Vagina (tissue), 2 donors: ENCODE results near the gene GRIN1. TPM values are rescaled to one million over a fixed set of nuclear protein-coding genes. Genes with fewer than 3 reads are reported as not detected.

Experiments
- DNase-seq, 2 donors: peaks; one replicate each; pipeline ENCODE4 v3.0.0-alpha.2; 2017; ENCODE audit errors: extremely low spot score in 2 of 2
- H3K27ac ChIP-seq: fragments of 200-600 bp; sonication (generic); one replicate; pipeline ENCODE4 v1.5.1; 2019
- H3K27me3 ChIP-seq: fragments of 200-600 bp; sonication (generic); one replicate; pipeline ENCODE4 v1.5.1; 2019
- H3K36me3 ChIP-seq, 2 donors: fragments of 200-600 bp; sonication (generic); one replicate each; pipeline ENCODE4 v1.5.1; 2017 to 2019
- H3K4me1 ChIP-seq: fragments of 200-600 bp; sonication (generic); one replicate; pipeline ENCODE4 v1.5.1; 2019
- H3K4me3 ChIP-seq, 2 donors: fragments of 200-600 bp; sonication (generic); 1 replicate in 1 of 2; 2 replicates in 1 of 2; pipeline ENCODE4 v1.5.1; 2016 to 2019
- H3K9me3 ChIP-seq: fragments of 200-600 bp; sonication (generic); one replicate; pipeline ENCODE4 v1.5.1; 2019
- POLR2A ChIP-seq, 2 donors: fragments of 450-650 bp; IDR thresholded peaks; one replicate each; pipeline ENCODE4 v1.6.1; 2017; ENCODE audit warnings: antibody characterized with exemption in 2 of 2, mild to moderate bottlenecking in 2 of 2, moderate library complexity in 2 of 2
- POLR2AphosphoS5 ChIP-seq, 2 donors: sonication (generic); formaldehyde crosslinking; IDR thresholded peaks; one replicate each; pipeline ENCODE4 v1.9.0; 2017; ENCODE audit warnings: antibody characterized with exemption in 2 of 2, mild to moderate bottlenecking in 2 of 2, low read depth in 1 of 2; ENCODE audit not compliant: insufficient read depth in 1 of 2
- intact Hi-C: fragments of 100-400 bp; cut with DNase I; formaldehyde crosslinking; loops from one replicate; pipeline ENCODE4 v1.15.1; 2023
- total RNA-seq: library from RNA; depleted of rRNA; stranded (reverse); fragments of >200 nt; gene quantifications from one replicate; pipeline ENCODE4 v1.2.3, GENCODE V29; 2016
- TF ChIP-seq, protein P1 (sequence below), 3 experiments: fragments of 450-650 bp in 2 of 3; fragments of 200-600 bp in 1 of 3; sonication (generic) in 1 of 3; IDR thresholded peaks; one replicate each; pipeline ENCODE4 v1.5.1; 2017 to 2019; ENCODE audit warnings: antibody characterized with exemption in 3 of 3, mild to moderate bottlenecking in 2 of 3, moderate library complexity in 2 of 3

Gene GRIN1
- total RNA-seq, 1 donor from 2014 or later = 0.74 TPM

DNA sequence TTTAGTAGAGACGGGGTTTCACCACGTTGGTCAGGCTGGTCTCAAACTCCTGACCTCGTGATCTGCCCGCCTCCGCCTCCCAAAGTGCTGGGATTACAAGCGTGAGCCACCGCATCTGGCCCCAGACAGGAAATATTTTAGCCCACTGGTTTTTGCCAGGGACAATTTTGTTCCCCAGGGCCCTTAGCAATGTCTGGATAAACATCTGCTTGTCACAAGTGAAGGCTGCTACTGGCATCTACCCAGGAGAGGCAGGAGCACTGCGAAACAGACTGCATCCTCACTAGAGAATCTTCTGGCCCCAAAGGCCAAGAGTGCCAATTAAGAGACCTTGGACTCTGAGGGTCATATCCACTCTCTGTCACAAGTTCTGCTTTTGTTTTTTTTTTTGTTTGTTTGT is 64.0 kb downstream of the GRIN1 start:
- TF ChIP-seq, protein P1, sequence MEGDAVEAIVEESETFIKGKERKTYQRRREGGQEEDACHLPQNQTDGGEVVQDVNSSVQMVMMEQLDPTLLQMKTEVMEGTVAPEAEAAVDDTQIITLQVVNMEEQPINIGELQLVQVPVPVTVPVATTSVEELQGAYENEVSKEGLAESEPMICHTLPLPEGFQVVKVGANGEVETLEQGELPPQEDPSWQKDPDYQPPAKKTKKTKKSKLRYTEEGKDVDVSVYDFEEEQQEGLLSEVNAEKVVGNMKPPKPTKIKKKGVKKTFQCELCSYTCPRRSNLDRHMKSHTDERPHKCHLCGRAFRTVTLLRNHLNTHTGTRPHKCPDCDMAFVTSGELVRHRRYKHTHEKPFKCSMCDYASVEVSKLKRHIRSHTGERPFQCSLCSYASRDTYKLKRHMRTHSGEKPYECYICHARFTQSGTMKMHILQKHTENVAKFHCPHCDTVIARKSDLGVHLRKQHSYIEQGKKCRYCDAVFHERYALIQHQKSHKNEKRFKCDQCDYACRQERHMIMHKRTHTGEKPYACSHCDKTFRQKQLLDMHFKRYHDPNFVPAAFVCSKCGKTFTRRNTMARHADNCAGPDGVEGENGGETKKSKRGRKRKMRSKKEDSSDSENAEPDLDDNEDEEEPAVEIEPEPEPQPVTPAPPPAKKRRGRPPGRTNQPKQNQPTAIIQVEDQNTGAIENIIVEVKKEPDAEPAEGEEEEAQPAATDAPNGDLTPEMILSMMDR (IDR thresholded peaks at IDR 0.05) = no peak
- TF ChIP-seq POLR2AphosphoS5 (IDR thresholded peaks at IDR 0.05; ENCODE audit: insufficient read depth in 1 of 2, low read depth in 1 of 2) = no peak
- TF ChIP-seq POLR2A (IDR thresholded peaks at IDR 0.05) = no peak
- DNase-seq = no peak
- Histone ChIP-seq H3K9me3 (no peaks in the 10 kb centered on the region), H3K36me3 (no peaks in the 10 kb centered on the region), H3K4me3 (no peak overlapping the region), H3K27ac (no peak overlapping the region), H3K27me3 (no peaks in the 10 kb centered on the region), H3K4me1 (peaks cover 73% of the 10 kb centered on the region)
- intact Hi-C loops = no loop called here

GRCh38 chr9:137204731-137205125 is 65.8 kb downstream of the GRIN1 start:
- intact Hi-C loops = no loop called here
- H3K9me3 ChIP-seq = no peaks in the 10 kb centered on the region
- H3K27ac ChIP-seq = peak overlapping the region; percentile 71
- H3K4me3 ChIP-seq = peak overlapping the region; percentile 76 to 96
- TF ChIP-seq POLR2AphosphoS5 (IDR thresholded peaks at IDR 0.05; ENCODE audit: insufficient read depth in 1 of 2, low read depth in 1 of 2) (no peak), POLR2A (IDR thresholded peaks at IDR 0.05) (no peak)
- TF ChIP-seq, protein P1 (IDR thresholded peaks at IDR 0.05) = no peak
- DNase-seq = no peak
- no peaks in the 10 kb centered on the region for H3K36me3 ChIP-seq
- H3K27me3 ChIP-seq = no peaks in the 10 kb centered on the region
- H3K4me1 ChIP-seq = peaks cover 55% of the 10 kb centered on the region

- H3K4me1 ChIP-seq = peaks cover 54% of the 10 kb centered on the region
- H3K36me3 ChIP-seq = no peaks in the 10 kb centered on the region
- H3K4me3 ChIP-seq = peak within 1 kb of the TSS; percentile 76 to 96
These were observed 66.4 kb downstream of the GRIN1 start, which contains the start of the genes NDOR1 and TMEM203 for GRCh38 chr9:137205126-137206069. NDOR1 (plus strand) TSS chr9:137205700; CDS start chr9:137205778, 78 bp downstream. TMEM203 (minus strand) TSS chr9:137205648; CDS start chr9:137205414, 234 bp downstream.

GRCh38 chr9:137206602-137207001 is 67.6 kb downstream of the GRIN1 start:
- no peak for DNase-seq
- peak overlapping the region; percentile 76 to 96 for H3K4me3 ChIP-seq
- H3K27me3 ChIP-seq = no peaks in the 10 kb centered on the region
- H3K4me1 ChIP-seq = peaks cover 46% of the 10 kb centered on the region
- TF ChIP-seq, protein P1 (IDR thresholded peaks at IDR 0.05) = no peak
- no peaks in the 10 kb centered on the region for H3K9me3 ChIP-seq
- intact Hi-C loops = no loop called here
- H3K36me3 ChIP-seq = no peaks in the 10 kb centered on the region
- H3K27ac ChIP-seq = no peak overlapping the region

More at GRCh38 chr9:137205126-137206069, 66.4 kb downstream of the GRIN1 start, which contains the start of the genes NDOR1 and TMEM203:
- H3K9me3 ChIP-seq = no peaks in the 10 kb centered on the region
- no peak for DNase-seq
- peak within 1 kb of the TSS; percentile 71 for H3K27ac ChIP-seq
- intact Hi-C loops = no loop called here
- no peaks in the 10 kb centered on the region for H3K27me3 ChIP-seq
- TF ChIP-seq, protein P1 (IDR thresholded peaks at IDR 0.05) = no peak
- TF ChIP-seq POLR2AphosphoS5 (IDR thresholded peaks at IDR 0.05; ENCODE audit: insufficient read depth in 1 of 2, low read depth in 1 of 2) = peak; percentile 87 to 93
- peak in 1 of 2 donors; percentile 38 for TF ChIP-seq POLR2A (IDR thresholded peaks at IDR 0.05)

DNA sequence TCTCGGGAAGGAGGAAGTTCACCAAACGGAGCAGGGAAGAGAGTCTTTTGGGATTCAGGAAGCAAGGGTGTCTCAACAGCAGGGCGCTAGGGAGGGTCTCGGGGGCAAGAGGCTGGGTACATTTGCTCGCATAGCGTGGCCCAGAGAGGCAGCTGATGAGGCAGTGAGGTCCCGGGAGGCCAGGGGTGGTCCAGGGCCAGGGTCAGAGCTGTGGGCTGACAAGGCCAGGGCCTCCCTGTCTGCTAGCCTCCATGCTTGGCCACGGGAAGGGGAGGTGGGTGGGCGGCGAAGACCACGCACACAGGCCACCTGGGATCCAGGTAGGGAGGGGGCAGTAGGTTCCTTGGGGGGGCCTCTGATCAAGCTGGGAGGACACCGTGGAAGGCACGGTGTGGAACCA is 72.6 kb downstream of the GRIN1 start:
- Histone ChIP-seq H3K27ac (no peak overlapping the region), H3K4me1 (peaks cover 6% of the 10 kb centered on the region), H3K36me3 (no peaks in the 10 kb centered on the region), H3K4me3 (no peak overlapping the region), H3K27me3 (no peaks in the 10 kb centered on the region), H3K9me3 (no peaks in the 10 kb centered on the region)
- TF ChIP-seq POLR2AphosphoS5 (IDR thresholded peaks at IDR 0.05; ENCODE audit: insufficient read depth in 1 of 2, low read depth in 1 of 2) = no peak
- TF ChIP-seq, protein P1 (IDR thresholded peaks at IDR 0.05) = no peak
- TF ChIP-seq POLR2A (IDR thresholded peaks at IDR 0.05) = no peak
- no peak for DNase-seq
- intact Hi-C loops = no loop called here
